GM23248 (cell line): ENCODE measurements around the gene WDR7.

Source experiments
- EZH2 ChIP-seq: fragments of 200-600 bp; sonication (generic); IDR thresholded peaks from 2 replicates; pipeline ENCODE4 v1.6.1; 2018; ENCODE audit warnings: antibody characterized with exemption, mild to moderate bottlenecking; ENCODE audit not compliant: insufficient read depth, poor library complexity, severe bottlenecking
- EZH2phosphoT487 ChIP-seq: fragments of 200-600 bp; sonication (generic); IDR thresholded peaks from 2 replicates; pipeline ENCODE4 v1.6.1; 2018; ENCODE audit warnings: antibody characterized with exemption, moderate library complexity, mild to moderate bottlenecking, low read depth; ENCODE audit not compliant: insufficient read depth

GRCh38 chr18:56652802-56653201, 1.6 kb downstream of the WDR7 start:
- TF ChIP-seq EZH2 (no peak), EZH2phosphoT487 (no peak)
